ENCODE measurements around the gene FAM180A. TPM values are rescaled to one million over a fixed set of nuclear protein-coding genes. Genes with fewer than 3 reads are reported as not detected.

Gene FAM180A
- total and polyA plus RNA-seq, 2 of the 8 experiments (the other 6 are each of a cell fraction or from before 2014, with no cell fraction given) = not detected

- H3K9me3 ChIP-seq (ENCODE audit: insufficient read depth in 2 of 2, low read depth in 1 of 2, low read length in 1 of 2) = no peaks in the 10 kb centered on the region
- no peaks in the 10 kb centered on the region for H3K23me2 ChIP-seq (ENCODE audit: low read depth, low read length)
- peaks cover 0 to 15% (median 4%) of the 10 kb centered on the region in 4 experiments; a peak in 3 of 8 replicates for H3K36me3 ChIP-seq (ENCODE audit: control insufficient read depth in 2 of 4, insufficient read depth in 4 of 4, low read length in 3 of 4)
- H3K27me3 ChIP-seq (replicated peaks in 1 of 4; ENCODE audit: control insufficient read depth in 3 of 4, extremely low read depth in 1 of 4, insufficient read depth in 3 of 4, low read length in 3 of 4) = no peaks in the 10 kb centered on the region
- no peak overlapping the region for H3K18ac ChIP-seq (ENCODE audit: extremely low read depth, low read length)
- H2BK5ac ChIP-seq (ENCODE audit: low read depth, low read length) = no peak overlapping the region
- no peak overlapping the region for H3K4ac ChIP-seq (replicated peaks; ENCODE audit: insufficient read length, low read depth, low read length)
- no peak overlapping the region for H4K91ac ChIP-seq (replicated peaks; ENCODE audit: insufficient read length, low read length)
- H4K8ac ChIP-seq (ENCODE audit: extremely low read depth, insufficient read depth, low read length) = no peak overlapping the region
- POLR2A ChIA-PET (ENCODE audit: partially characterized antibody) = interaction anchor here (1.0 kb wide), 1 partner anchor 10 kb away, joined by 3 read pairs; no protein-coding TSS in a partner anchor
- no peaks in the 10 kb centered on the region for H3K4me1 ChIP-seq (replicated peaks in 1 of 4; ENCODE audit: control insufficient read depth in 3 of 4, insufficient read depth in 4 of 4, low read length in 3 of 4)
- no peak overlapping the region for H3K27ac ChIP-seq (ENCODE audit: low read depth, low read length)
- no peak overlapping the region for H2BK15ac ChIP-seq (ENCODE audit: low read length)
- no peak overlapping the region for H2AFZ ChIP-seq (ENCODE audit: low read length)
- H3K79me2 ChIP-seq (ENCODE audit: control insufficient read depth in 1 of 2, insufficient read depth in 2 of 2, low read length in 2 of 2) = no peaks in the 10 kb centered on the region
- DNase-seq (ENCODE audit: low read depth in 1 of 2, low spot score in 2 of 2) = no peak
- H2BK20ac ChIP-seq (ENCODE audit: low read length) = no peak overlapping the region
- H2AK5ac ChIP-seq (ENCODE audit: low read depth, low read length) = no peak overlapping the region
- no peak overlapping the region for H3K14ac ChIP-seq (ENCODE audit: insufficient read length)
- no peak overlapping the region for H3K56ac ChIP-seq (replicated peaks; ENCODE audit: insufficient read length, low read depth, low read length)
- H3K4me2 ChIP-seq (ENCODE audit: insufficient read depth in 1 of 2, low read depth in 2 of 2, low read length in 2 of 2) = no peak overlapping the region
- FAIRE-seq = no peak
- WGBS, 2 experiments (ENCODE audit: extremely low coverage in 1 of 2, insufficient coverage in 1 of 2, insufficient read length in 1 of 2, insufficient replicate concordance in 2 of 2, low coverage in 1 of 2, low lambda C conversion rate in 2 of 2, missing lambda C conversion rate in 1 of 2) = 86% methylated on average over 3 of the region's 3 CpGs; no CpG with 5 or more reads in 1 of the 2 experiments
- no peaks in the 10 kb centered on the region for H3K79me1 ChIP-seq (ENCODE audit: low read depth, low read length)
- no peak overlapping the region for H3K4me3 ChIP-seq (ENCODE audit: extremely low read depth in 1 of 4, insufficient read depth in 2 of 4, low read depth in 3 of 4, low read length in 4 of 4)
- H3K9ac ChIP-seq (replicated peaks in 1 of 4; ENCODE audit: extremely low read depth in 1 of 4, low read depth in 3 of 4, low read length in 3 of 4) = no peak overlapping the region
- CTCF ChIA-PET (ENCODE audit: partially characterized antibody) = interaction anchor here (1.2 to 3.7 kb wide), 7 partner anchors 9 to 81 kb away, joined by 3 to 26 read pairs (median 5); partner anchors contain the start of gene STMP1
- no peak overlapping the region for H3K23ac ChIP-seq (ENCODE audit: insufficient read length)
- no peak overlapping the region for H2BK12ac ChIP-seq (ENCODE audit: low read depth, low read length)
- TF ChIP-seq ATF2 (IDR thresholded peaks at IDR 0.05; ENCODE audit: low read length) (no peak), BCL11A (IDR thresholded peaks at IDR 0.05; ENCODE audit: low read depth in 2 of 2, low read length in 2 of 2) (no peak), GABPA (IDR thresholded peaks at IDR 0.05; ENCODE audit: borderline replicate concordance, insufficient read depth, low read length) (no peak), POLR2AphosphoS5 (IDR thresholded peaks at IDR 0.05; ENCODE audit: low read depth, low read length) (no peak), PHF8 (conservative IDR thresholded peaks at IDR 0.05; ENCODE audit: low read depth, low read length) (no peak), SIRT6 (IDR thresholded peaks at IDR 0.05; ENCODE audit: low read length) (no peak), TCF12 (IDR thresholded peaks at IDR 0.05; ENCODE audit: low read depth, low read length) (no peak), CHD2 (IDR thresholded peaks at IDR 0.05; ENCODE audit: low read length) (no peak), CREB1 (IDR thresholded peaks at IDR 0.05) (no peak), SP1 (IDR thresholded peaks at IDR 0.05; ENCODE audit: low read depth, low read length) (no peak), RXRA (IDR thresholded peaks at IDR 0.05; ENCODE audit: insufficient read depth, low read depth, low read length) (no peak), NANOG (IDR thresholded peaks at IDR 0.05; ENCODE audit: insufficient read depth, low read depth, low read length, poor library complexity, severe bottlenecking) (no peak), KDM1A (IDR thresholded peaks at IDR 0.05; ENCODE audit: borderline replicate concordance, low read length) (no peak)
- no peak overlapping the region for H4K5ac ChIP-seq (ENCODE audit: insufficient read length, low read depth, low read length)
- no peaks in the 10 kb centered on the region for H4K20me1 ChIP-seq (replicated peaks in 1 of 2; ENCODE audit: control insufficient read depth in 1 of 2, insufficient read depth in 2 of 2, low read length in 2 of 2)
- no peak overlapping the region for H2BK120ac ChIP-seq (replicated peaks; ENCODE audit: low read depth, low read length)
Observed at GRCh38 chr7:135692055-135692454, 56.6 kb downstream of the FAM180A start.
